ENCODE data around the gene ACAA2. TPM values are rescaled to one million over a fixed set of nuclear protein-coding genes. Genes with fewer than 3 reads are reported as not detected.
A peak's percentile ranks its signal among the peaks of the same experiment; 100 is the strongest.

The ACAA2 gene
- total and polyA plus RNA-seq, 8 donors: 20.3 to 53.0 (median 32.5) TPM

DNA sequence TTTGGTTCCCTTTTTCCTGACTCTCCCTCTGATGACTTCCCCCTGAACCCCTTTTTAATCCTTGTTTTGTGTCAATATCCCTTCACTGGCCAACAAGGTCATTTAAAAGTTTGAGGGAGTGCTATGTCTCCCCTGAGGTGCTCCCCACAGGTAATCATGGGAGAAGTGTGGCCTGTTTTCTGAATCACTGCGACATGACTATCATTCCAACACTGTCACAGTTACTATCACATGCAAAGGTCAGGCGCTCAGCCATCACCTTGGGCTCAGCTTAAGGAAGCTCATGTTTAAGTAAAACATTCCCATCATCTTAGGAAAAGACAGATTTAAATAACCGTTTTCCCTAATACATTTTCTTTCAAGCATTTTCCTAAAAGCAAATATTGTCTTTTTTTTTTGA lies 20.9 kb upstream of the ACAA2 start:
- FAIRE-seq (no peak), ATAC-seq (no peak), DNase-seq (no peak)
- Histone ChIP-seq H3K4me3 (no peak overlapping the region), H3K4me1 (peaks cover 0 to 13% (median 0%) of the 10 kb centered on the region in 3 donors), H3K9me3 (no peaks in the 10 kb centered on the region), H3K27ac (peak overlapping the region in 1 of 4 donors; percentile 51), H3K36me3 (peaks cover 0 to 7% (median 0%) of the 10 kb centered on the region in 3 donors), H3K27me3 (no peaks in the 10 kb centered on the region)
- WGBS, 2 donors: 62 to 96% methylated on average over 3 of the region's 3 CpGs
- TF ChIP-seq, protein P1, sequence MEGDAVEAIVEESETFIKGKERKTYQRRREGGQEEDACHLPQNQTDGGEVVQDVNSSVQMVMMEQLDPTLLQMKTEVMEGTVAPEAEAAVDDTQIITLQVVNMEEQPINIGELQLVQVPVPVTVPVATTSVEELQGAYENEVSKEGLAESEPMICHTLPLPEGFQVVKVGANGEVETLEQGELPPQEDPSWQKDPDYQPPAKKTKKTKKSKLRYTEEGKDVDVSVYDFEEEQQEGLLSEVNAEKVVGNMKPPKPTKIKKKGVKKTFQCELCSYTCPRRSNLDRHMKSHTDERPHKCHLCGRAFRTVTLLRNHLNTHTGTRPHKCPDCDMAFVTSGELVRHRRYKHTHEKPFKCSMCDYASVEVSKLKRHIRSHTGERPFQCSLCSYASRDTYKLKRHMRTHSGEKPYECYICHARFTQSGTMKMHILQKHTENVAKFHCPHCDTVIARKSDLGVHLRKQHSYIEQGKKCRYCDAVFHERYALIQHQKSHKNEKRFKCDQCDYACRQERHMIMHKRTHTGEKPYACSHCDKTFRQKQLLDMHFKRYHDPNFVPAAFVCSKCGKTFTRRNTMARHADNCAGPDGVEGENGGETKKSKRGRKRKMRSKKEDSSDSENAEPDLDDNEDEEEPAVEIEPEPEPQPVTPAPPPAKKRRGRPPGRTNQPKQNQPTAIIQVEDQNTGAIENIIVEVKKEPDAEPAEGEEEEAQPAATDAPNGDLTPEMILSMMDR (IDR thresholded peaks at IDR 0.05): no peak
- intact Hi-C loops (cut with DNase I): no loop called here

DNA sequence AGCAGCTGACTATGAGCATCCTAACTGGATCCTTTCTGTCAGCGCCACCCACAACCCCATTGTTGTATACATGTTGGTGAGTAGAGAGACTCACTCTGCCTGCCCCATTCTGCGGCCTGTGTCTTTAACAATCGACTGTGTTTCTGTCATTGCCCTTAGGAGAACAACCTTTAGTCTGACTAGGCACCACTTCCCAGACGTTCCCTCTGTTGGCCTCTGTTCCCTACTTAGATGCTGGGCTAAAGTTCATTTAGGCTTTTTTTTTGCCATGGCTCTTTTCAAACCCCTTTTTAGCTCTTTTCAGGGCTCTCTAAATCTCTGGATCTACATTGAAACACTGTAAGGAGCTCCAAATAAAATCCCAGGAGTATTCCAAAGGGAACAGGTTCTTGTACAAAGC lies 20.5 kb upstream of the ACAA2 start:
- peaks cover 0 to 7% (median 0%) of the 10 kb centered on the region in 3 donors for H3K36me3 ChIP-seq
- TF ChIP-seq, protein P1 (IDR thresholded peaks at IDR 0.05): no peak
- ATAC-seq (no peak), FAIRE-seq (no peak), DNase-seq (no peak)
- peaks cover 0 to 13% (median 0%) of the 10 kb centered on the region in 3 donors for H3K4me1 ChIP-seq
- no peaks in the 10 kb centered on the region for H3K27me3 ChIP-seq
- 88 to 90% methylated on average over 4 of the region's 4 CpGs for WGBS, 2 donors
- H3K9me3 ChIP-seq: no peaks in the 10 kb centered on the region
- no peak overlapping the region for H3K4me3 ChIP-seq
- H3K27ac ChIP-seq: peak overlapping the region in 1 of 4 donors; percentile 51
- intact Hi-C loops (cut with DNase I): no loop called here

DNA sequence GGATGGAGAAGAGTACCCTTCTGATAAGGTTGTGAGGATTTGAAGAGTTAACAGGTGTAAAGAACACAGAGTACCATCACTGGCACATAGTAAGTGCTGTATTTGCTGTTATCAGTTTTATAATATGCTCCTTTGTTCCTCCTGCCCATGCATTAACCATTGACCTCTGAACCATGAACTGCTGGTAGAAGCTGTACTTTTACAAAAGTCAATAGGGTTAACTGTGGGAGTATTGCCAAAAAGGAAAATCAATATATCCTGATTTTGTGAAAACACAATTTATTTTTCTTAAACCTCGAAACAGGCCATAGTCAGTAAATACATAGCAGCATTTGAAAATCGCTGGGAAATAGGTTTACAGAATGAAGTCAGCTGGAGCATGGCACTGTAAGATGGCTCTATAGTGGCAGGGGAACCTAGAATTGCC lies 18.9 kb upstream of the ACAA2 start:
- Histone ChIP-seq H3K4me3 (no peak overlapping the region), H3K36me3 (peaks cover 0 to 6% (median 0%) of the 10 kb centered on the region in 3 donors), H3K9me3 (no peaks in the 10 kb centered on the region), H3K27ac (no peak overlapping the region), H3K4me1 (peaks cover 0 to 13% (median 0%) of the 10 kb centered on the region in 3 donors), H3K27me3 (no peaks in the 10 kb centered on the region)
- ATAC-seq (no peak), DNase-seq (no peak), FAIRE-seq (no peak)
- intact Hi-C loops (cut with DNase I): no loop called here
- 23 to 25% methylated on average over 2 of the region's 2 CpGs for WGBS, 2 donors
- TF ChIP-seq, protein P1 (IDR thresholded peaks at IDR 0.05): no peak

DNA sequence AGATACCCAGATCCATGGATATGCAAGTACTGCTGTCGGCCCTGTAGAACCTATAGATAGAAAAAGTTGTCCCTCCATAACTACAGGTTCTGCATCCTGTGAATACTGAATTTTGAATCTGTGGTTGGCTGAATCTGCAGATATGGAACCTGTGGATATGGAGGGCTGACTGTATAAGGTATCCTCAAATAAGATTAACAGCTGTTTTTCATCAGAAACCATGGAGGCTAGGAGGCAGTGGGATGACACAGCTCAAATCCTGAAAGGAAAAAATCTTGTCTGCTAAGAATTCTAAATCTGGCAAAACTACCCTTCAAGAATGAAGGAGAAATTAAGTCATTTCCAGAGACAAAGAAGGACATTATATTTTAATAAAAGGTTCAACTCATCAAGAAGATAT lies 14.7 kb upstream of the ACAA2 start:
- no peaks in the 10 kb centered on the region for H3K9me3 ChIP-seq
- FAIRE-seq (no peak), ATAC-seq (no peak), DNase-seq (no peak)
- intact Hi-C loops (cut with DNase I): no loop called here
- H3K27ac ChIP-seq: no peak overlapping the region
- TF ChIP-seq, protein P1 (IDR thresholded peaks at IDR 0.05): no peak
- H3K27me3 ChIP-seq: no peaks in the 10 kb centered on the region
- no peak overlapping the region for H3K4me3 ChIP-seq
- 97 to 100% methylated on average over 1 of the region's 1 CpG for WGBS, 2 donors
- no peaks in the 10 kb centered on the region for H3K36me3 ChIP-seq
- no peaks in the 10 kb centered on the region for H3K4me1 ChIP-seq

DNA sequence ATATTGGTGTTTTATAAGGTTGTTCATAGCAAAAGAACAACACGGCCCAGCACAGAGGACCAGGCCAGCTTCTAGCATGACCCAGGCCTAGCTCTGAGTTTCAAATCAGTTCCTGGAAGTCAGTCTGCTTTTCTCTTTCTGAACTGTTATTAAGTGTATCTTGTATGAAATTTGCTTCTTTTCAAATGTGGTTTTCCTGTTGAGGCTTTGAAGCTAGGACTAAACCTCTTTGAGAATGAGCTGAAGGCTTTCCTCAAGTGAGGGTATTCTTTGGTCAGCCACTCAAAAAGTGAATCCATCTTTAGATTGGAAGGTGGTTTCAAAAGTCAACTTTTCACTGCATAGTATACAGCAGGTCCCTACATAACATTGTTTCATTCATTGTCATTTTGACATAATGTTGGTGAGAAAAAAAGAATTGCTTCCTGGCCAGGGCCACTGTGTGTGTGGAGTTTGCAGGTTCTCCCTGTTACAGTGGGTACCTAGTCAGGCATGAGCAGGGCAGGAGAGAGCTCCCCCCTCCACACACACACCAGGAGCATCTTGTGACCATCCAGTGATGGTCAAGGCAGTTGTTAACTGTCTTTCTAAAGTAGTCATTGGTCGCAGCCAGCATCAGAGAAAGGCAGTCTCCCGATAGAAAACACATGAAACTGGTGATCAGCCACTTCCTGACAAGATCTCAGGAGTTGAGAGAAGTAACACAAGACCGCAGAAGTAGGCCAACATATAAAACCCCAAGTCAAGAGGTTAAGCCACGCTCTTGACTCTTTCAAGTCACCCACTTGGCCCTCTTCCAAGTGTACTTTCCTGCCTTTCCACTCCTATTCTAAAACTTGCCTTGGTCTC lies 6.7 kb upstream of the ACAA2 start:
- no peak for DNase-seq
- no peak overlapping the region for H3K27ac ChIP-seq

More for the DNA sequence above, 6.7 kb upstream of the ACAA2 start:
- H3K27me3 ChIP-seq: no peaks in the 10 kb centered on the region
- ATAC-seq (peak in 1 of 4 donors; percentile 18), FAIRE-seq (no peak)
- intact Hi-C loops (cut with DNase I): no loop called here
- no peaks in the 10 kb centered on the region for H3K36me3 ChIP-seq
- 79 to 87% methylated on average over 5 of the region's 5 CpGs for WGBS, 2 donors
- H3K4me1 ChIP-seq: no peaks in the 10 kb centered on the region
- TF ChIP-seq, protein P1 (IDR thresholded peaks at IDR 0.05): no peak
- H3K4me3 ChIP-seq: no peak overlapping the region
- no peaks in the 10 kb centered on the region for H3K9me3 ChIP-seq

Measured in pancreas (tissue), 10 donors.